Stomach (tissue), 4 donors: ENCODE results near the gene MYO9B.

Experiments
- POLR2A ChIP-seq, 4 donors: fragments of 450-650 bp; IDR thresholded peaks; one replicate each; pipeline ENCODE4 v1.6.1; 2016; ENCODE audit warnings: antibody characterized with exemption in 4 of 4, control low read depth in 2 of 4, mild to moderate bottlenecking in 1 of 4, moderate library complexity in 1 of 4
- POLR2AphosphoS5 ChIP-seq, 3 donors: sonication (generic); formaldehyde crosslinking; IDR thresholded peaks; one replicate each; pipeline ENCODE4 v1.6.1; 2016; ENCODE audit warnings: antibody characterized with exemption in 3 of 3
- TF ChIP-seq, protein P1 (sequence below), 7 experiments: fragments of 450-650 bp in 4 of 7; fragments of 200-600 bp in 3 of 7; sonication (generic) in 3 of 7; IDR thresholded peaks; one replicate each; pipeline ENCODE4 v1.5.1; 2016 to 2019; ENCODE audit warnings: antibody characterized with exemption in 7 of 7, control low read depth in 2 of 7, mild to moderate bottlenecking in 1 of 7

DNA sequence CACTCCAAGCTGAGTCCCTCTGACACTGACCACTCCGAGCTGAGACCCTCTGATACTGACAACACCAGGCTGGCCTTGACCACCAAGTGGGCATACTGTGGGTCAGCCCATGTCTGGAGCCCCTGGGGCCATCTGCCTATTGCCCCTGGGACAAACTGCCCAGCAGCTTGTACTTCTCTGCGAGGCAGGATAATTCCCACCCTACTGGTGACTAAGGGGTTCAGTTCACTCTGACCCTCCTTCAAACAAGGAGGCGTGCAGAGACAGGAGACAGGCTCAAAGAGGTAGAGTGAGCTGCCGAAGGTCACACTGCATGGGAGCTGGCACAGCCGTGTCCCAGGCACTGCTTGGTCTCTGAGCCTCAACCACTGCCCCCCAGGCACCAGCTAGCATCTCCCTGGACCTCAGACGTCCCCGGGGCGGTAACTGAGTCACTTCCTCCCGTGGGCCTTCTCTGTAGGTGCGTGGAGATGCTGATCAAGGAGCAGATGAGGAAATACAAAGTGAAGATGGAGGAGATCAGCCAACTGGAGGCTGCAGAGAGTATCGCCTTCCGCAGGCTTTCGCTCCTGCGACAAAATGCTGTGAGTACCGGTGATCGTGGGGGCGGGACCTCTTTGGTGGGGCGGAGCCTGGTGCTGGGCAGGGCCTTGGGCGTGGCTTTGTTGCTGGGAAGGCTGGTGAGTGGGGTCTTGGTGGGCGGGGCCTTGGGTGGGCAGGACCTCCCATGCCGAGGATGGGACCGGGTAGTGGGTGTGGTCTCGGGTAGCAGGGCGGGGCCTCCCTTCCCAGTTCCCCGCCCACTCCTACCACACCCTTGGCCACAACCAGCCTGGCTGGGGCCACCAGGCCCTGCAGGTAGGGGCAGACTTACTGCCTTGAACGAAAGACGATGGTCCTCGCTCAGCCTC, 133.8 kb downstream of the MYO9B start:
- TF ChIP-seq, protein P1, sequence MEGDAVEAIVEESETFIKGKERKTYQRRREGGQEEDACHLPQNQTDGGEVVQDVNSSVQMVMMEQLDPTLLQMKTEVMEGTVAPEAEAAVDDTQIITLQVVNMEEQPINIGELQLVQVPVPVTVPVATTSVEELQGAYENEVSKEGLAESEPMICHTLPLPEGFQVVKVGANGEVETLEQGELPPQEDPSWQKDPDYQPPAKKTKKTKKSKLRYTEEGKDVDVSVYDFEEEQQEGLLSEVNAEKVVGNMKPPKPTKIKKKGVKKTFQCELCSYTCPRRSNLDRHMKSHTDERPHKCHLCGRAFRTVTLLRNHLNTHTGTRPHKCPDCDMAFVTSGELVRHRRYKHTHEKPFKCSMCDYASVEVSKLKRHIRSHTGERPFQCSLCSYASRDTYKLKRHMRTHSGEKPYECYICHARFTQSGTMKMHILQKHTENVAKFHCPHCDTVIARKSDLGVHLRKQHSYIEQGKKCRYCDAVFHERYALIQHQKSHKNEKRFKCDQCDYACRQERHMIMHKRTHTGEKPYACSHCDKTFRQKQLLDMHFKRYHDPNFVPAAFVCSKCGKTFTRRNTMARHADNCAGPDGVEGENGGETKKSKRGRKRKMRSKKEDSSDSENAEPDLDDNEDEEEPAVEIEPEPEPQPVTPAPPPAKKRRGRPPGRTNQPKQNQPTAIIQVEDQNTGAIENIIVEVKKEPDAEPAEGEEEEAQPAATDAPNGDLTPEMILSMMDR (IDR thresholded peaks at IDR 0.05), result no peak
- TF ChIP-seq POLR2A (IDR thresholded peaks at IDR 0.05) (no peak), POLR2AphosphoS5 (IDR thresholded peaks at IDR 0.05) (no peak)
